WERI-Rb-1 (cell line): Measurements from ENCODE around the gene USP54.

ENCODE experiments used
- DNase-seq: peaks from one replicate; pipeline ENCODE4 v3.0.0-alpha.2; 2020
- H3K27ac ChIP-seq: fragments of 250-450 bp; sonication (Bioruptor Pico); 2 replicates; pipeline ENCODE4 v1.5.1; 2020; ENCODE audit warnings: mild to moderate bottlenecking, moderate library complexity
- H3K27me3 ChIP-seq: fragments of 250-450 bp; sonication (Bioruptor Pico); 2 replicates; pipeline ENCODE4 v1.5.1; 2021; ENCODE audit warnings: mild to moderate bottlenecking, low read depth, moderate library complexity; ENCODE audit not compliant: insufficient read depth, severe bottlenecking
- H3K36me3 ChIP-seq: fragments of 250-450 bp; sonication (Bioruptor Pico); 2 replicates; pipeline ENCODE4 v1.5.1; 2020; ENCODE audit warnings: mild to moderate bottlenecking, moderate library complexity
- H3K4me3 ChIP-seq: 2 replicates; pipeline ENCODE4 v1.5.1; 2011; ENCODE audit warnings: low read depth, mild to moderate bottlenecking, control low read depth, low read length
- H3K9me3 ChIP-seq: fragments of 250-450 bp; sonication (Bioruptor Pico); 2 replicates; pipeline ENCODE4 v1.5.1; 2021; ENCODE audit warnings: mild to moderate bottlenecking, moderate library complexity; ENCODE audit not compliant: severe bottlenecking
- TF ChIP-seq, protein P1 (sequence below): IDR thresholded peaks from 2 replicates; pipeline ENCODE4 v1.5.1; 2011; ENCODE audit warnings: low read depth, mild to moderate bottlenecking, control low read depth, inconsistent platforms, low read length

Gene USP54

DNA sequence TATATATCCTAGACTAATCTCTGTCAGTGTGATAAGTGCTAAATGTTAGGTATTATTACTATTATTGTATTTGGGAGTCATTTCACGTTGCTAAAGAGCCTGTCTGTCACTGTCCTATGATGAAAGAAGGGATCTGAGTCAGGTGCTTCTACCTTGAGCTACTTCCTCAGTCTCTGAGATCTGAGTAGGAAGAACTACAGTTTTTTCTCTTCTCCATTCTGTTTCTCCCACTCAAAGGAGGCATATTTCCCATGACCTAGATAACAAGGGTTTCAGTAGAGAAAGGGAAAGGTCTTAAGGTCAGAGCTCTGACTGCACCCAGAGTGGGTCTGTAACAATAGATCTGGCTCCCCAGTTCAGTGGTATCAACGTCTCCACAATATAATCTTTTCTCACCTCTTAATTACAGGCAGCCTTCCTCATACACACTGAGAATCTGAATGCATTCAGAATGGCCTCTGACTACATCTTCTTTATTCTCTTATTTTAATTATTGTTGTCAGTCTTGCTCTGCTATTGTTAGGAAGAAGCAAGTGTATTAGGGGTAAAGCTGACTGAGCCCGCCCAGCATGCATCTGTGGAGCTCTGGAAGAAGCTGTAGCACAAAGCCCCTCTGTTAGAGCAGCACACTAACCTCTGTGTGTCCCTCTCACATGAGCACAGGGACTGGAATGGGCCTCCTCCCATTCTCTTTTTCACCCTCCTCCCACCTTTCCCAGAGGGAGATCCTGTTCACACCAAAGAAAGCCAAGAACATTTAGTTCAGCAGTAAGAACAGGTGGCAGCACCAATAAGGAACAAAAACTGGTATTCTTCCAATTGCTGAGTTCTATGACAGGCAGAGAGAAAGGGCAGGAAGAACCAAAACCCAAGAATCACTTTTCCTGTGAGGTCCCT lies 38.1 kb downstream of the USP54 start:
- Histone ChIP-seq H3K27me3 (no peaks in the 10 kb centered on the region), H3K36me3 (no peaks in the 10 kb centered on the region), H3K4me3 (no peak overlapping the region), H3K27ac (no peak overlapping the region), H3K9me3 (no peaks in the 10 kb centered on the region)
- TF ChIP-seq, protein P1, sequence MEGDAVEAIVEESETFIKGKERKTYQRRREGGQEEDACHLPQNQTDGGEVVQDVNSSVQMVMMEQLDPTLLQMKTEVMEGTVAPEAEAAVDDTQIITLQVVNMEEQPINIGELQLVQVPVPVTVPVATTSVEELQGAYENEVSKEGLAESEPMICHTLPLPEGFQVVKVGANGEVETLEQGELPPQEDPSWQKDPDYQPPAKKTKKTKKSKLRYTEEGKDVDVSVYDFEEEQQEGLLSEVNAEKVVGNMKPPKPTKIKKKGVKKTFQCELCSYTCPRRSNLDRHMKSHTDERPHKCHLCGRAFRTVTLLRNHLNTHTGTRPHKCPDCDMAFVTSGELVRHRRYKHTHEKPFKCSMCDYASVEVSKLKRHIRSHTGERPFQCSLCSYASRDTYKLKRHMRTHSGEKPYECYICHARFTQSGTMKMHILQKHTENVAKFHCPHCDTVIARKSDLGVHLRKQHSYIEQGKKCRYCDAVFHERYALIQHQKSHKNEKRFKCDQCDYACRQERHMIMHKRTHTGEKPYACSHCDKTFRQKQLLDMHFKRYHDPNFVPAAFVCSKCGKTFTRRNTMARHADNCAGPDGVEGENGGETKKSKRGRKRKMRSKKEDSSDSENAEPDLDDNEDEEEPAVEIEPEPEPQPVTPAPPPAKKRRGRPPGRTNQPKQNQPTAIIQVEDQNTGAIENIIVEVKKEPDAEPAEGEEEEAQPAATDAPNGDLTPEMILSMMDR = no peak
- DNase-seq = no peak

DNA sequence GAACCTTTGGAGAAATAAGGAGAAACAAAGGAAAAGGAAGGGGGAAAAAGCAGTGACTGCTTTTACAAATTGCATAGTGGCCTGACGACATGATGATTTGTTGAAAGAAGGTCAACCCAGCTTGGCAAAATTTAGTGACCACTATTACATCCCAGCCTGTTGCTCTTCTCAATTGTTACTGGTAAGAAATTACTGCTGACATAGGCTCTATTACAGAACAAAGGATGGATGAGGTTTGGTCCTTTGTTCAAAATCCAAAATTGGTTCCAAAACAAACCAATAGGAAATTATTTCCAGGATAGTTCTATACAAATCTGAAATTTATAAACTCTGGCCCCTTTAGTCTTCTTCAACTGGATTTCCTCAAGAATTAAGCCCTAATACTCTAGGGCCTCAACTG lies 39.6 kb downstream of the USP54 start:
- Histone ChIP-seq H3K27me3 (no peaks in the 10 kb centered on the region), H3K36me3 (no peaks in the 10 kb centered on the region), H3K27ac (no peak overlapping the region), H3K9me3 (no peaks in the 10 kb centered on the region), H3K4me3 (no peak overlapping the region)
- DNase-seq = no peak
- TF ChIP-seq, protein P1 = no peak

DNA sequence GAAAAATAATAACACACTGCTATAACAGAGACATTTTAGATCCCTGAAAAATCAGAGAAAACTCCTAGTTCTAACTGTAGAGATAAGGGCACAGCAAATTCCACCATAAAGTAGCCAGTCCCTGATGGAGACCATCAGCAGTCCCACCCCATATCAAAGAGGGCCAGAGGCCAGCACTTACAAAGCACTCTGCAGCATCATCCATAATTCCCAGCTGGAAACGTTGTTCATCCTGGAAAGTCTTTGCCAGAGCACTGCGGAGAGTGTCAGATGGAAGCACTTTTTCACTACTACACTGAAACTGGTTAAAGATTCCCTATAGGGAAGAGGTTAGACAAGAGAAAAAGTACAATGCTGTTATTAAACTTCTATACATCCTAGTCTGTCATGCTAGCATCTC lies 45.8 kb downstream of the USP54 start:
- Histone ChIP-seq H3K36me3 (peaks cover 5% of the 10 kb centered on the region; the same call in 1 of the 2 replicates), H3K4me3 (no peak overlapping the region), H3K9me3 (no peaks in the 10 kb centered on the region), H3K27me3 (no peaks in the 10 kb centered on the region), H3K27ac (no peak overlapping the region)
- TF ChIP-seq, protein P1 = no peak
- DNase-seq = no peak

DNA sequence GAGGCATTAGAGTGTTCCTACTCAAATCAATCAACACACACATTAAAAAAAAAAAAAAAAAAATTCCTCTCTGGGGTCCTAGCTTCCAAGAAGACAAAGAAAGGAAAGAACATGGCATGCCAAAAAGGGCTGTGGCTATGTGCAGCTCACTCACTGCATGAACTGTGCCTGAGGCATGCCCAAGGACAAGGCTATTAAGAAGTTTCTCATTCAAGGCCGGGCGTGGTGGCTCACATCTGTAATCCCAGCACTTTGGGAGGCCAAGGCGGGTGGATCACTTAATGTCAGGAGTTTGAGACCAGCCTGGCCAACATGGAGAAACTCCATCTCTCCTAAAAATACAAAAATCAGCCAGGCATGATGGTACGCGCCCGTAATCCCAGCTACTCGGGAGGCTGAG lies 53.4 kb downstream of the USP54 start:
- Histone ChIP-seq H3K9me3 (no peaks in the 10 kb centered on the region), H3K27ac (no peak overlapping the region), H3K27me3 (no peaks in the 10 kb centered on the region), H3K36me3 (peaks cover 8% of the 10 kb centered on the region), H3K4me3 (no peak overlapping the region)
- TF ChIP-seq, protein P1 = no peak
- DNase-seq = no peak

DNA sequence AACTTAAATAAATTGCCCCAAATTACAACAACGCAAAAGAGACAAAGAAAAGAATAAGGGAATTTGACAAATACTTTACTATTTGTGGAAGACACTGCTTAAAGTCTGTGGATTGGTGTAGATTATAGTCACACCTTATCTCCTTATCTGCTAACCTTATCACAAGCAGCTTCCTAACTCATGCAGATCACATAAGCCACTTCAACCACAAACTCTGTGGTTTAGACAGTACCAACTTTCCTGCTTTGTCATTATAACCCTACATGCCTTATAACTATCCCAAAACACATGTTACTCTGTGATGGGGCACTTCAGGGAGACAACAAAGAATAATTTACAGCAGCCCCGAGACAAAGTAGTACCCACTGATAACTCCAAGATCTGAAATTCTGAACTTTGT lies 53.9 kb downstream of the USP54 start:
- no peak for DNase-seq
- Histone ChIP-seq H3K9me3 (no peaks in the 10 kb centered on the region), H3K27ac (no peak overlapping the region), H3K27me3 (no peaks in the 10 kb centered on the region), H3K36me3 (peaks cover 8% of the 10 kb centered on the region), H3K4me3 (no peak overlapping the region)
- TF ChIP-seq, protein P1 = no peak
